Loucy (cell line): ENCODE measurements around the gene PYROXD2.

ENCODE experiments used
- H2AFZ ChIP-seq: fragments of 200-600 bp; sonication (generic); 2 replicates; pipeline ENCODE4 v1.6.0; 2016; ENCODE audit warnings: antibody characterized with exemption, mild to moderate bottlenecking, low read length, moderate library complexity
- H3F3A ChIP-seq: fragments of 200-600 bp; 2 replicates; pipeline ENCODE4 v1.6.0; 2016; ENCODE audit warnings: antibody characterized with exemption, low read depth, mild to moderate bottlenecking
- H3K27me3 ChIP-seq: fragments of 200-600 bp; sonication (generic); 2 replicates; pipeline ENCODE4 v1.6.1; 2014; ENCODE audit warnings: low read length, mild to moderate bottlenecking; ENCODE audit not compliant: insufficient read depth, poor library complexity, severe bottlenecking
- H3K36me3 ChIP-seq: fragments of 200-600 bp; sonication (generic); 2 replicates; pipeline ENCODE4 v1.6.1; 2016; ENCODE audit warnings: low read length; ENCODE audit not compliant: insufficient read depth
- H3K4me1 ChIP-seq: fragments of 200-600 bp; sonication (generic); 2 replicates; pipeline ENCODE4 v1.5.1; 2014; ENCODE audit warnings: low read length, mild to moderate bottlenecking; ENCODE audit not compliant: insufficient read depth, poor library complexity, severe bottlenecking
- H3K4me2 ChIP-seq: fragments of 200-600 bp; sonication (generic); 2 replicates; pipeline ENCODE4 v1.6.0; 2014; ENCODE audit warnings: antibody characterized with exemption, low read length, low read depth, mild to moderate bottlenecking; ENCODE audit not compliant: poor library complexity, severe bottlenecking
- H3K4me3 ChIP-seq: fragments of 200-600 bp; sonication (generic); 2 replicates; pipeline ENCODE4 v1.5.1; 2014; ENCODE audit warnings: low read length, mild to moderate bottlenecking, mixed read lengths; ENCODE audit not compliant: poor library complexity, severe bottlenecking
- H3K79me2 ChIP-seq: fragments of 200-600 bp; sonication (generic); 2 replicates; pipeline ENCODE4 v1.6.1; 2014; ENCODE audit warnings: low read length; ENCODE audit not compliant: insufficient read depth
- H3K9ac ChIP-seq: fragments of 200-600 bp; sonication (generic); 2 replicates; pipeline ENCODE4 v1.6.0; 2014; ENCODE audit warnings: mild to moderate bottlenecking, low read depth, low read length, moderate library complexity; ENCODE audit not compliant: poor library complexity, severe bottlenecking
- H3K9me2 ChIP-seq: fragments of 200-600 bp; sonication (generic); replicated peaks from 2 replicates; pipeline ENCODE4 v1.6.1; 2016; ENCODE audit warnings: low read depth, low read length, mixed read lengths
- H3K9me3 ChIP-seq: fragments of 200-600 bp; sonication (generic); 2 replicates; pipeline ENCODE4 v1.6.1; 2014; ENCODE audit warnings: mild to moderate bottlenecking, antibody characterized with exemption, low read length, low read depth; ENCODE audit not compliant: insufficient read depth
- H4K20me1 ChIP-seq: fragments of 200-600 bp; sonication (generic); 2 replicates; pipeline ENCODE4 v1.6.0; 2014; ENCODE audit warnings: antibody characterized with exemption, low read length, mild to moderate bottlenecking; ENCODE audit not compliant: insufficient read depth, poor library complexity, severe bottlenecking
- EZH2phosphoT487 ChIP-seq: fragments of 200-600 bp; IDR thresholded peaks from 2 replicates; pipeline ENCODE4 v1.6.1; 2018; ENCODE audit warnings: antibody characterized with exemption, mild to moderate bottlenecking, moderate library complexity, borderline replicate concordance
- TF ChIP-seq, protein P1 (sequence below): fragments of 200-600 bp; sonication (generic); conservative IDR thresholded peaks from 2 replicates; pipeline ENCODE4 v1.5.1; 2014; ENCODE audit warnings: mild to moderate bottlenecking, antibody characterized with exemption, low read length

PYROXD2 gene

DNA sequence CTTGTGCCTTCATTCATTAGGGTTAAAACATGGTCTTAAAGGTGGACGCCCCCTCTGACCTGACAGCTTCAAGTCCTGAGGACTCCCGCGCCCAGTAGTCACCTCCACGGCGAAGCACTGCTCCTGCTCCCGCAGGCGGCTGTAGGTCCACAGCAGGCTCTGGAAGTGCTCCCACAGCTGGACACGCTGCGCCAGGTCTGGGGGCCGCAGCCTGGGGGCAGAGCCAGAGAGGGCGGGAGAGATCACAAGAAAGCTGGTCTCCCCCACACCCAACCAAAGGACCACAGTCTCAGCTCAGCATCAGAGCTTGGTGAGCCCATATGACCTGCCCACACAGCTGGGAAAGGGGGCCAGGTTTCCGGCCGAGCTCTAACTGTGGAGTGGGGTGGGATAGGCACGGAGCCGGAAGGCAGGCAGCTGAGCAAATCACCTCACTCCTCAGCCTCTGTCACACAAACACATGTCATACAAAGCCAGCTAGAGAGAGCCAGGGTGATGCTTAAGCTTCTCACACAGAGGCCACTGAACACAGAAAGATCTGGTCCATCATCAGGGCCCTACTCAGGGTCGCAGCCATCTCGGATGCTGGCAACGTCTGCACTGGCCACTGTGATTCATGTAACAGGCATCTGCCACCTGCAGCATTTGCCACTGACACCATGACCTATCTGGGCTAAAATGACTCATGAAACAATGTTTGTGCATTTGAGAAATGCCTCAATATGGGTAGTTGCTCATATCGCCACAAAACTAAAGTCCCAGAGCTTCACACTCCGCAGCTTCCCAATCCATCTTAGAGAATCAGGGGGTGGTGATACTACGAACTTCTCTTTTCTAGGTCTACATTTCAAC lies 19.1 kb upstream of the PYROXD2 start:
- no peak overlapping the region for H3K4me3 ChIP-seq
- TF ChIP-seq, protein P1, sequence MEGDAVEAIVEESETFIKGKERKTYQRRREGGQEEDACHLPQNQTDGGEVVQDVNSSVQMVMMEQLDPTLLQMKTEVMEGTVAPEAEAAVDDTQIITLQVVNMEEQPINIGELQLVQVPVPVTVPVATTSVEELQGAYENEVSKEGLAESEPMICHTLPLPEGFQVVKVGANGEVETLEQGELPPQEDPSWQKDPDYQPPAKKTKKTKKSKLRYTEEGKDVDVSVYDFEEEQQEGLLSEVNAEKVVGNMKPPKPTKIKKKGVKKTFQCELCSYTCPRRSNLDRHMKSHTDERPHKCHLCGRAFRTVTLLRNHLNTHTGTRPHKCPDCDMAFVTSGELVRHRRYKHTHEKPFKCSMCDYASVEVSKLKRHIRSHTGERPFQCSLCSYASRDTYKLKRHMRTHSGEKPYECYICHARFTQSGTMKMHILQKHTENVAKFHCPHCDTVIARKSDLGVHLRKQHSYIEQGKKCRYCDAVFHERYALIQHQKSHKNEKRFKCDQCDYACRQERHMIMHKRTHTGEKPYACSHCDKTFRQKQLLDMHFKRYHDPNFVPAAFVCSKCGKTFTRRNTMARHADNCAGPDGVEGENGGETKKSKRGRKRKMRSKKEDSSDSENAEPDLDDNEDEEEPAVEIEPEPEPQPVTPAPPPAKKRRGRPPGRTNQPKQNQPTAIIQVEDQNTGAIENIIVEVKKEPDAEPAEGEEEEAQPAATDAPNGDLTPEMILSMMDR: no peak
- no peak for TF ChIP-seq EZH2phosphoT487
- H3K36me3 ChIP-seq: peaks cover 48% of the 10 kb centered on the region; the same call in 1 of the 2 replicates
- no peaks in the 10 kb centered on the region for H4K20me1 ChIP-seq
- no peak overlapping the region for H3K9ac ChIP-seq
- no peaks in the 10 kb centered on the region for H3K9me2 ChIP-seq
- no peaks in the 10 kb centered on the region for H3K27me3 ChIP-seq
- no peak overlapping the region for H3K4me2 ChIP-seq
- H2AFZ ChIP-seq: no peak overlapping the region
- peaks cover 6% of the 10 kb centered on the region for H3K9me3 ChIP-seq
- no peaks in the 10 kb centered on the region for H3K4me1 ChIP-seq
- H3K79me2 ChIP-seq: no peaks in the 10 kb centered on the region
- H3F3A ChIP-seq: no peaks in the 10 kb centered on the region

DNA sequence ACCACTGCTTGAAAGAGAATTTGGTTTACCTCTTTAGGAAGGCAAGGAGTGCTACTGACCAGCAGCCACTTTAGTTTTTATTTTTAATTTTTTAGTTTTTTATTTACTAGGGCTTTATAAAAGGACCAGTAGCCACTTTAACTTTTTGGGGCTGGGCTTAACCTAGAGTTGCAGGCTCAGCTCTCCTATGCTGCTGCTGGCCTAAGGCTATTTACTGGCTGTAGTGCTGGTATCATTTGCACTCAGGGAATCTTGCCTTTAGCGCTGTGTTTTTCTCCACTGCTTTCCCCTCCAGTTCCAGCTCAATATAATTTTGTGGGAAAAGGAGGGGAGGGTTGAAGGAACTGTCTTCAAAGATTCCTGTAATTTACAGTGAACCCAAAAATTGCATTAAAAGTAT lies 18.4 kb upstream of the PYROXD2 start:
- Histone ChIP-seq H3K27me3 (no peaks in the 10 kb centered on the region), H4K20me1 (no peaks in the 10 kb centered on the region), H3K36me3 (peaks cover 48% of the 10 kb centered on the region; the same call in 1 of the 2 replicates), H3K4me3 (no peak overlapping the region), H3K79me2 (no peaks in the 10 kb centered on the region), H3F3A (no peaks in the 10 kb centered on the region), H3K9ac (no peak overlapping the region), H3K4me1 (no peaks in the 10 kb centered on the region), H3K9me2 (no peaks in the 10 kb centered on the region), H3K9me3 (peaks cover 6% of the 10 kb centered on the region), H3K4me2 (no peak overlapping the region), H2AFZ (no peak overlapping the region)
- TF ChIP-seq, protein P1: no peak
- TF ChIP-seq EZH2phosphoT487: no peak

DNA sequence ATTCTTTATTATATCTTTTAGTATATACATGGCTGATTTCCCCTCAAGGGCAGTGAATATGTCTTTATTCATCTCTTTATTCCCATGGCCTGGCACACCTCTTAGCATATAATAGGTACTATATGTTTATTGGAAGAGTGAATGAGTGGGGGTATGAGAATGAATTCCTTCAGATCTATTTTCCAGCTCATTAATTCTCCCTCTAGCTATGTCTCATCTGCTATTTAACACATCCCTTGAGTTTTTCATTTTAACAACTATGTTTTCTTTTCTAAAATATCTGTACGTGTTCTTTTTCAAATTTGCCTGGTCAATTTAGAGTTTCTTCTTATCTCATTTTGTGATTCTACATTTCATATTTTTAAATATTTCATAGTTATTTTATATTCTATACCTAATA lies 17.3 kb upstream of the PYROXD2 start:
- Histone ChIP-seq H2AFZ (no peak overlapping the region), H3K27me3 (no peaks in the 10 kb centered on the region), H3K9me3 (peaks cover 6% of the 10 kb centered on the region), H4K20me1 (no peaks in the 10 kb centered on the region), H3K9ac (no peak overlapping the region), H3K4me2 (no peak overlapping the region), H3K9me2 (no peaks in the 10 kb centered on the region), H3K79me2 (no peaks in the 10 kb centered on the region), H3F3A (no peaks in the 10 kb centered on the region), H3K4me1 (no peaks in the 10 kb centered on the region), H3K36me3 (peaks cover 45% of the 10 kb centered on the region; the same call in 1 of the 2 replicates), H3K4me3 (no peak overlapping the region)
- TF ChIP-seq, protein P1: no peak
